K562 (cell line): Measurements from ENCODE around the gene TM9SF4. TPM values are rescaled to one million over a fixed set of nuclear protein-coding genes. Genes with fewer than 3 reads are reported as not detected.

Experiments used
- ATAC-seq: fragments of 200-7000 bp; cut with Tn5 transposase; 3 replicates; pipeline ENCODE4 v1.9.1; 2020; ENCODE audit warnings: moderate library complexity
- BruUV-seq: library from RNA; stranded (reverse); fragments of 400-500 nt; replicated peaks from 2 replicates; lab custom pipeline; 2021; lab: Mats Ljungman, UMichigan
- CTCF ChIA-PET: fragments of 300-600 bp; formaldehyde crosslinking; extraction: SDS; loops from one replicate; lab custom pipeline; 2021; ENCODE audit warnings: low intra/inter-chr PET ratio; lab: Yijun Ruan, JAX
- POLR2A ChIA-PET: fragments of 300-600, 350-650 bp; sonication (Branson Sonifier 250); formaldehyde crosslinking; extraction: SDS; loops from one replicate; lab custom pipeline; 2021; ENCODE audit warnings: antibody characterized with exemption, inconsistent platforms; lab: Yijun Ruan, JAX
- DNase-seq, 4 experiments: peaks; one replicate each; pipeline versions ENCODE4 v3.0.0 to v3.0.0-alpha.2; 2011 to 2018; ENCODE audit warnings: low spot score in 3 of 4, mixed read lengths in 3 of 4; ENCODE audit errors: extremely low read depth in 1 of 4
- FAIRE-seq: peaks from 2 replicates; lab custom pipeline; 2011; peaks lifted over from hg19 to GRCh38; lab: Jason Lieb, UNC
- H2AFZ ChIP-seq: 2 replicates; pipeline ENCODE4 v1.6.0; 2011; ENCODE audit warnings: low read depth, low read length, control low read depth, inconsistent platforms
- H3K27ac ChIP-seq: fragments of 200-600 bp; 3 replicates; pipeline ENCODE4 v1.8.0; 2011; ENCODE audit warnings: low read depth, mild to moderate bottlenecking, control low read depth, inconsistent platforms, low read length, moderate library complexity, mixed read lengths; ENCODE audit errors: extremely low read depth
- H3K27me3 ChIP-seq, 2 experiments: fragments of 300-600 bp in 1 of 2; 2 replicates in 1 of 2; 3 replicates in 1 of 2; pipeline versions ENCODE4 v1.6.0 to v1.8.0; 2011; ENCODE audit warnings: inconsistent platforms in 2 of 2, low read length in 2 of 2, mild to moderate bottlenecking in 1 of 2, mixed read lengths in 1 of 2, moderate library complexity in 1 of 2; ENCODE audit not compliant: control insufficient read depth in 2 of 2, insufficient read depth in 2 of 2
- H3K36me3 ChIP-seq: fragments of 300-600 bp; 3 replicates; pipeline ENCODE4 v1.8.0; 2011; ENCODE audit warnings: mild to moderate bottlenecking, low read length, inconsistent platforms; ENCODE audit not compliant: control insufficient read depth, insufficient read depth
- H3K4me1 ChIP-seq, 2 experiments: fragments of 200-600 bp in 1 of 2; replicated peaks in 1 of 2; 2 replicates in 1 of 2; 3 replicates in 1 of 2; pipeline versions ENCODE4 v1.5.1 to v1.8.0; 2011; ENCODE audit warnings: inconsistent platforms in 2 of 2, low read length in 2 of 2, mild to moderate bottlenecking in 1 of 2, mixed read lengths in 1 of 2, moderate library complexity in 1 of 2; ENCODE audit not compliant: control insufficient read depth in 2 of 2, insufficient read depth in 2 of 2
- H3K4me2 ChIP-seq: 2 replicates; pipeline ENCODE4 v1.6.1; 2011; ENCODE audit warnings: low read length, control low read depth, inconsistent platforms, mixed read lengths; ENCODE audit not compliant: insufficient read depth
- H3K4me3 ChIP-seq: fragments of 200-600 bp; sonication (generic), shearing (Covaris generic); 2 replicates; pipeline ENCODE4 v1.5.1; 2016; ENCODE audit warnings: control low read depth, inconsistent platforms
- H3K79me2 ChIP-seq: fragments of 200-600 bp; 3 replicates; pipeline ENCODE4 v1.8.0; 2011; ENCODE audit warnings: low read length, inconsistent platforms; ENCODE audit not compliant: control insufficient read depth, insufficient read depth
- H3K9ac ChIP-seq, 2 experiments: 2 replicates each; pipeline versions ENCODE4 v1.6.0 to v1.6.1; 2011; ENCODE audit warnings: low read depth in 2 of 2, low read length in 2 of 2, control low read depth in 1 of 2, inconsistent platforms in 1 of 2, mild to moderate bottlenecking in 1 of 2, mixed read lengths in 1 of 2; ENCODE audit not compliant: insufficient read depth in 1 of 2
- H3K9me1 ChIP-seq: one replicate; pipeline ENCODE4 v1.6.0; 2011; ENCODE audit warnings: inconsistent platforms, mild to moderate bottlenecking, low read length, moderate library complexity; ENCODE audit not compliant: control insufficient read depth, insufficient read depth
- H3K9me3 ChIP-seq: replicated peaks from 2 replicates; pipeline ENCODE4 v1.5.1; 2011; ENCODE audit warnings: low read depth, low read length, inconsistent platforms; ENCODE audit not compliant: control insufficient read depth, insufficient read depth
- H4K20me1 ChIP-seq: replicated peaks from 2 replicates; pipeline ENCODE4 v1.6.1; 2011; ENCODE audit warnings: low read length, inconsistent platforms, mixed read lengths; ENCODE audit not compliant: control insufficient read depth, insufficient read depth
- ATF1 ChIP-seq, 2 experiments: fragments of 450-650 bp in 1 of 2; IDR thresholded peaks; 2 replicates each; pipeline ENCODE4 v1.6.1; 2016; ENCODE audit warnings: missing compliant biosample characterization in 1 of 2, missing genetic modification characterization in 1 of 2
- CGGBP1 ChIP-seq: fragments of 250-450 bp; sonication (Bioruptor Pico); IDR thresholded peaks from 2 replicates; pipeline ENCODE4 v1.9.0; 2021; ENCODE audit warnings: mild to moderate bottlenecking
- ESRRB ChIP-seq: fragments of 250-450 bp; sonication (Bioruptor Pico); IDR thresholded peaks from 2 replicates; pipeline ENCODE4 v1.5.0; 2020; ENCODE audit warnings: mild to moderate bottlenecking, moderate library complexity, borderline replicate concordance
- GTF2E2 ChIP-seq: fragments of 200-800 bp; sonication (Bioruptor generic); IDR thresholded peaks from 2 replicates; pipeline ENCODE4 v1.6.1; 2016; ENCODE audit warnings: missing genetic modification characterization, missing compliant biosample characterization
- HDAC6 ChIP-seq: IDR thresholded peaks from 2 replicates; pipeline ENCODE4 v1.6.1; 2012; ENCODE audit warnings: low read depth, mild to moderate bottlenecking, control low read depth, inconsistent platforms, low read length, moderate library complexity
- IRF9 ChIP-seq: fragments of 450-650 bp; IDR thresholded peaks from 2 replicates; pipeline ENCODE4 v1.6.1; 2016; ENCODE audit warnings: missing biosample characterization, missing genetic modification characterization
- NCOA1 ChIP-seq: fragments of 450-650 bp; IDR thresholded peaks from 2 replicates; pipeline ENCODE4 v1.6.1; 2016; ENCODE audit warnings: low read depth
- NFE2 ChIP-seq: IDR thresholded peaks from 2 replicates; pipeline ENCODE4 v1.6.1; 2014; ENCODE audit warnings: antibody characterized with exemption, low read depth
- SMAD3 ChIP-seq: fragments of 450-650 bp; formaldehyde crosslinking; conservative IDR thresholded peaks from 2 replicates; pipeline ENCODE4 v1.4.0; 2020; ENCODE audit warnings: mild to moderate bottlenecking
- TCFL5 ChIP-seq: fragments of 250-450 bp; sonication (Bioruptor Pico); conservative IDR thresholded peaks from 2 replicates; pipeline ENCODE4 v1.6.1; 2021; ENCODE audit warnings: mild to moderate bottlenecking, moderate library complexity, matching md5 sums
- TRIM28 ChIP-seq: fragments of 450-650 bp; IDR thresholded peaks from 2 replicates; pipeline ENCODE4 v1.6.1; 2017
- U2AF2 ChIP-seq: fragments of 200-400 bp; formaldehyde crosslinking; optimal IDR thresholded peaks from 2 replicates; pipeline ENCODE3; 2017; ENCODE audit warnings: low read depth, mild to moderate bottlenecking, low read length
- VEZF1 ChIP-seq: fragments of 200-800 bp; sonication (Bioruptor generic); IDR thresholded peaks from 2 replicates; pipeline ENCODE4 v1.6.1; 2017; ENCODE audit warnings: missing genetic modification characterization, missing compliant biosample characterization
- ZMIZ1 ChIP-seq, 2 experiments: fragments of 150-350 bp in 1 of 2; IDR thresholded peaks; 2 replicates each; pipeline ENCODE4 v1.6.1; 2012 to 2016; ENCODE audit warnings: low read depth in 2 of 2, low read length in 2 of 2, mild to moderate bottlenecking in 1 of 2, moderate library complexity in 1 of 2
- ZNF23 ChIP-seq: fragments of 250-450 bp; sonication (Bioruptor Pico); IDR thresholded peaks from 2 replicates; pipeline ENCODE4 v1.4.0; 2020; ENCODE audit warnings: mild to moderate bottlenecking
- ZNF699 ChIP-seq: fragments of 250-450 bp; sonication (Bioruptor Pico); IDR thresholded peaks from 2 replicates; pipeline ENCODE4 v1.8.0; 2021; ENCODE audit warnings: mild to moderate bottlenecking, moderate library complexity; ENCODE audit not compliant: insufficient replicate concordance
- WGBS: fragments of 100-300 bp; shearing (Covaris generic); methylation state at CpG from one replicate; pipeline ENCODE4 v1.1.6; 2016; ENCODE audit warnings: low coverage, mixed read lengths; ENCODE audit not compliant: insufficient coverage; ENCODE audit errors: missing lambda C conversion rate; 5-methylcytosine and 5-hydroxymethylcytosine counted together
- in situ Hi-C: fragments of 300-500 bp; cut with MboI; formaldehyde crosslinking; loops from 4 replicates; pipeline ENCODE4 v1.15.0; 2018; ENCODE audit warnings: inconsistent platforms, mixed read lengths
- intact Hi-C: fragments of 100-400 bp; cut with micrococcal nuclease; formaldehyde crosslinking; loops from 2 replicates; pipeline ENCODE4 v1.14.2; 2022
- polyA plus RNA-seq, 8 experiments: library from polyadenylated mRNA; depleted of rRNA in 4 of 8; stranded (reverse) in 5 of 8; unstranded in 3 of 8; fragments of >200 nt; fragmentation: Nextera tagmentation in 2 of 8; fragmentation: Illumina TruSeq in 1 of 8; extraction: Ambion mirVana in 2 of 8; extraction: Trizol in 1 of 8; gene quantifications; 2 replicates each; pipeline versions ENCODE4 v1.2.1 to v1.2.3, GENCODE V29; 2011 to 2014; ENCODE audit warnings: inconsistent platforms in 1 of 8, missing spikeins in 1 of 8
- total RNA-seq, 7 experiments: library from RNA; depleted of rRNA in 6 of 7; stranded (reverse); fragments of >200 nt in 6 of 7; fragmentation: Illumina TruSeq in 2 of 7; extraction: Trizol in 2 of 7; gene quantifications; 2 replicates each; pipeline versions ENCODE4 v1.2.1 to v1.2.3, GENCODE V29; 2011 to 2021; ENCODE audit warnings: low replicate concordance in 1 of 7

TM9SF4 gene
- total and polyA plus RNA-seq, 9 of the 15 experiments (the other 6 are each of a cell fraction or from before 2014, with no cell fraction given) = 14.5 to 46.3 (median 26.9) TPM

- no peak for FAIRE-seq
- POLR2A ChIA-PET = interaction anchor here (0.7 to 0.9 kb wide), 2 partner anchors 22 to 27 kb away, joined by 3 read pairs; no protein-coding TSS in a partner anchor
Measured at GRCh38 chr20:32088759-32089158, 20.8 kb upstream of the TM9SF4 start.

More at GRCh38 chr20:32088759-32089158, 20.8 kb upstream of the TM9SF4 start:
- Histone ChIP-seq H3K9ac (no peak overlapping the region), H3K4me3 (no peak overlapping the region), H3K4me1 (no peaks in the 10 kb centered on the region; a peak in 2 of 5 replicates)
- no peak for TF ChIP-seq ESRRB (CRISPR knock-in tag)
- no peak for TF ChIP-seq NFE2
- TF ChIP-seq GTF2E2 (tag) = no peak
- no peak for TF ChIP-seq ATF1 (CRISPR knock-in tag; IDR thresholded peaks at IDR 0.05)
- TF ChIP-seq ATF1 (tag; IDR thresholded peaks at IDR 0.05) = no peak
- TF ChIP-seq CGGBP1 = no peak
- no peak for TF ChIP-seq ZNF23 (CRISPR knock-in tag)
- TF ChIP-seq ZNF699 (CRISPR knock-in tag) = no peak
- no peak for TF ChIP-seq IRF9 (tag)
- no peak for TF ChIP-seq VEZF1 (CRISPR knock-in tag)
- TF ChIP-seq NCOA1 = no peak
- no peak for TF ChIP-seq ZMIZ1 (IDR thresholded peaks at IDR 0.05; ENCODE audit: low read depth in 2 of 2, low read length in 2 of 2)
- no peak for TF ChIP-seq TCFL5 (CRISPR knock-in tag)
- TF ChIP-seq U2AF2 = no peak
- TF ChIP-seq TRIM28 = no peak
- no peak for TF ChIP-seq HDAC6
- no peak for TF ChIP-seq SMAD3 (CRISPR knock-in tag)
- TF ChIP-seq, all 486 proteins: peak for 0
- 0% methylated on average over 3 of the region's 3 CpGs for whole genome bisulfite sequencing
- H3K27me3 ChIP-seq = peaks cover 28 to 74% of the 10 kb centered on the region in 2 experiments; a peak in 4 of 5 replicates
- no peaks in the 10 kb centered on the region for H3K9me1 ChIP-seq
- no peaks in the 10 kb centered on the region for H3K9me3 ChIP-seq
- no peak overlapping the region for H3K4me2 ChIP-seq
- BruUV-seq = no TSS peak
- H4K20me1 ChIP-seq = peaks cover 9% of the 10 kb centered on the region; the same call in 1 of the 2 replicates
- H3K36me3 ChIP-seq = no peaks in the 10 kb centered on the region
- in situ Hi-C loops (no loop called here), intact Hi-C loops (no loop called here)
- CTCF ChIA-PET = no interaction called here
- ATAC-seq = no peak
- DNase-seq = no peak
- no peak overlapping the region for H3K27ac ChIP-seq
- H3K79me2 ChIP-seq = no peaks in the 10 kb centered on the region
- no peak overlapping the region for H2AFZ ChIP-seq
